Gastroesophageal sphincter (tissue), 3 donors: ENCODE results near the gene HEXB.

Source experiments
- EP300 ChIP-seq: sonication (generic); formaldehyde crosslinking; IDR thresholded peaks from one replicate; pipeline ENCODE4 v1.6.1; 2017; ENCODE audit warnings: antibody characterized with exemption, mild to moderate bottlenecking
- POLR2A ChIP-seq, 2 donors: fragments of 450-650 bp; IDR thresholded peaks; one replicate each; pipeline ENCODE4 v1.6.1; 2017; ENCODE audit warnings: antibody characterized with exemption in 2 of 2, mild to moderate bottlenecking in 2 of 2, moderate library complexity in 1 of 2
- POLR2AphosphoS5 ChIP-seq: sonication (generic); formaldehyde crosslinking; IDR thresholded peaks from one replicate; pipeline ENCODE4 v1.6.1; 2017; ENCODE audit warnings: antibody characterized with exemption
- TF ChIP-seq, protein P1 (sequence below), 4 experiments: fragments of 200-600 bp in 2 of 4; fragments of 450-650 bp in 2 of 4; sonication (generic) in 1 of 4; IDR thresholded peaks; one replicate each; pipeline ENCODE4 v1.5.1; 2017 to 2019; ENCODE audit warnings: antibody characterized with exemption in 4 of 4, mild to moderate bottlenecking in 2 of 4, moderate library complexity in 2 of 4

DNA sequence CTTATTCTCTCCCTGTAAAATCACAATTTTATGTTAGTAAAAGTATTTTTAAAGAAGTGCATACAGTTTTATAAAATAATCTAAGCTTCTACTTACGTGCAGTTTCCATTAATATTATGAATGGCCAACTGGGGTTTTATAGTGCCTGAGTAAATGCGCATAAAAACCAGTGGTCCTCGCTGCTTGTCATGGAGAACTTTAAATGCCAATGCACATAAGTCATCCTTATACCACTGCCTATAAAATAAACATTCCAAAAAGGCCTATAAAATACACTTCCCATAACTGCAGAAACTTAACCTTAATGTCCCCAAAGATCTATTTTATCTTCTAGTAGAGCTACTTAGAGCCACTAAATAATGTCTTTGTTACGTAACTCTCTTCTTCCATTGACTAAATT lies 53.4 kb downstream of the HEXB start:
- TF ChIP-seq POLR2AphosphoS5: no peak
- TF ChIP-seq, protein P1, sequence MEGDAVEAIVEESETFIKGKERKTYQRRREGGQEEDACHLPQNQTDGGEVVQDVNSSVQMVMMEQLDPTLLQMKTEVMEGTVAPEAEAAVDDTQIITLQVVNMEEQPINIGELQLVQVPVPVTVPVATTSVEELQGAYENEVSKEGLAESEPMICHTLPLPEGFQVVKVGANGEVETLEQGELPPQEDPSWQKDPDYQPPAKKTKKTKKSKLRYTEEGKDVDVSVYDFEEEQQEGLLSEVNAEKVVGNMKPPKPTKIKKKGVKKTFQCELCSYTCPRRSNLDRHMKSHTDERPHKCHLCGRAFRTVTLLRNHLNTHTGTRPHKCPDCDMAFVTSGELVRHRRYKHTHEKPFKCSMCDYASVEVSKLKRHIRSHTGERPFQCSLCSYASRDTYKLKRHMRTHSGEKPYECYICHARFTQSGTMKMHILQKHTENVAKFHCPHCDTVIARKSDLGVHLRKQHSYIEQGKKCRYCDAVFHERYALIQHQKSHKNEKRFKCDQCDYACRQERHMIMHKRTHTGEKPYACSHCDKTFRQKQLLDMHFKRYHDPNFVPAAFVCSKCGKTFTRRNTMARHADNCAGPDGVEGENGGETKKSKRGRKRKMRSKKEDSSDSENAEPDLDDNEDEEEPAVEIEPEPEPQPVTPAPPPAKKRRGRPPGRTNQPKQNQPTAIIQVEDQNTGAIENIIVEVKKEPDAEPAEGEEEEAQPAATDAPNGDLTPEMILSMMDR (IDR thresholded peaks at IDR 0.05): no peak
- no peak for TF ChIP-seq EP300
- TF ChIP-seq POLR2A (IDR thresholded peaks at IDR 0.05): no peak
